ENCODE results near the gene SAMD4B.

SAMD4B gene

GRCh38 chr19:39310558-39311311 is 31.5 kb upstream of the SAMD4B start:
- no peak overlapping the region for H3K4me3 ChIP-seq (ENCODE audit: low read depth, low read length)
- no peak for TF ChIP-seq CTCF (IDR thresholded peaks at IDR 0.05; ENCODE audit: low read depth, low read length)
- DNase-seq (ENCODE audit: low read depth, low spot score), result no peak
- in situ Hi-C loops (cut with HindIII; ENCODE audit: low sequenced_read_pairs), result no loop called here

GRCh38 chr19:39314016-39314728 is 28.0 kb upstream of the SAMD4B start:
- in situ Hi-C loops (cut with HindIII; ENCODE audit: low sequenced_read_pairs), result no loop called here
- H3K4me3 ChIP-seq (ENCODE audit: low read depth, low read length), result no peak overlapping the region
- no peak for TF ChIP-seq CTCF (IDR thresholded peaks at IDR 0.05; ENCODE audit: low read depth, low read length)
- no peak for DNase-seq (ENCODE audit: low read depth, low spot score)

GRCh38 chr19:39315933-39316332 is 26.3 kb upstream of the SAMD4B start:
- no peak for TF ChIP-seq CTCF (IDR thresholded peaks at IDR 0.05; ENCODE audit: low read depth, low read length)

GRCh38 chr19:39316627-39317321 is 25.4 kb upstream of the SAMD4B start:
- no peak for DNase-seq (ENCODE audit: low read depth, low spot score)
- in situ Hi-C loops (cut with HindIII; ENCODE audit: low sequenced_read_pairs), result no loop called here
- no peak for TF ChIP-seq CTCF (IDR thresholded peaks at IDR 0.05; ENCODE audit: low read depth, low read length)
- H3K4me3 ChIP-seq (ENCODE audit: low read depth, low read length), result no peak overlapping the region

More at GRCh38 chr19:39315933-39316332, 26.3 kb upstream of the SAMD4B start:
- in situ Hi-C loops (cut with HindIII; ENCODE audit: low sequenced_read_pairs), result no loop called here
- DNase-seq (ENCODE audit: low read depth, low spot score), result no peak
- no peak overlapping the region for H3K4me3 ChIP-seq (ENCODE audit: low read depth, low read length)

- no peak overlapping the region for H3K4me3 ChIP-seq (ENCODE audit: low read depth, low read length)
- in situ Hi-C loops (cut with HindIII; ENCODE audit: low sequenced_read_pairs), result no loop called here
- TF ChIP-seq CTCF (IDR thresholded peaks at IDR 0.05; ENCODE audit: low read depth, low read length), result no peak
- DNase-seq (ENCODE audit: low read depth, low spot score), result no peak
Observed at GRCh38 chr19:39317476-39317875, 24.7 kb upstream of the SAMD4B start.

- H3K4me3 ChIP-seq (ENCODE audit: low read depth, low read length), result no peak overlapping the region
- DNase-seq (ENCODE audit: low read depth, low spot score), result no peak
- in situ Hi-C loops (cut with HindIII; ENCODE audit: low sequenced_read_pairs), result no loop called here
- TF ChIP-seq CTCF (IDR thresholded peaks at IDR 0.05; ENCODE audit: low read depth, low read length), result no peak
Observed at GRCh38 chr19:39318071-39318470, 24.1 kb upstream of the SAMD4B start.

Data from astrocyte of the spinal cord (primary cell).